Testis (tissue), 2 donors: Measurements from ENCODE around the gene MACROD2.

ENCODE experiments used
- POLR2A ChIP-seq: fragments of 450-650 bp; IDR thresholded peaks from one replicate; pipeline ENCODE4 v1.6.1; 2017; ENCODE audit warnings: antibody characterized with exemption, mild to moderate bottlenecking, moderate library complexity
- TF ChIP-seq, protein P1 (sequence below), 3 experiments: fragments of 450-650 bp in 2 of 3; fragments of 200-600 bp in 1 of 3; sonication (generic) in 1 of 3; IDR thresholded peaks; one replicate each; pipeline ENCODE4 v1.5.1; 2016 to 2019; ENCODE audit warnings: antibody characterized with exemption in 3 of 3, mild to moderate bottlenecking in 2 of 3, moderate library complexity in 1 of 3

GRCh38 chr20:15699431-15700146 lies 1704.3 kb downstream of the MACROD2 start:
- TF ChIP-seq POLR2A = no peak
- TF ChIP-seq, protein P1, sequence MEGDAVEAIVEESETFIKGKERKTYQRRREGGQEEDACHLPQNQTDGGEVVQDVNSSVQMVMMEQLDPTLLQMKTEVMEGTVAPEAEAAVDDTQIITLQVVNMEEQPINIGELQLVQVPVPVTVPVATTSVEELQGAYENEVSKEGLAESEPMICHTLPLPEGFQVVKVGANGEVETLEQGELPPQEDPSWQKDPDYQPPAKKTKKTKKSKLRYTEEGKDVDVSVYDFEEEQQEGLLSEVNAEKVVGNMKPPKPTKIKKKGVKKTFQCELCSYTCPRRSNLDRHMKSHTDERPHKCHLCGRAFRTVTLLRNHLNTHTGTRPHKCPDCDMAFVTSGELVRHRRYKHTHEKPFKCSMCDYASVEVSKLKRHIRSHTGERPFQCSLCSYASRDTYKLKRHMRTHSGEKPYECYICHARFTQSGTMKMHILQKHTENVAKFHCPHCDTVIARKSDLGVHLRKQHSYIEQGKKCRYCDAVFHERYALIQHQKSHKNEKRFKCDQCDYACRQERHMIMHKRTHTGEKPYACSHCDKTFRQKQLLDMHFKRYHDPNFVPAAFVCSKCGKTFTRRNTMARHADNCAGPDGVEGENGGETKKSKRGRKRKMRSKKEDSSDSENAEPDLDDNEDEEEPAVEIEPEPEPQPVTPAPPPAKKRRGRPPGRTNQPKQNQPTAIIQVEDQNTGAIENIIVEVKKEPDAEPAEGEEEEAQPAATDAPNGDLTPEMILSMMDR (IDR thresholded peaks at IDR 0.05) = peak; percentile 34 to 47 (median 47)
